ENCODE data around the gene ZNF791. TPM values are rescaled to one million over a fixed set of nuclear protein-coding genes. Genes with fewer than 3 reads are reported as not detected.
A peak's percentile ranks its signal among the peaks of the same experiment; 100 is the strongest.

Gene ZNF791
- total and polyA plus RNA-seq, 9 donors, result 7.5 to 13.6 (median 11.8) TPM

GRCh38 chr19:12647047-12647446 is 36.3 kb downstream of the ZNF791 start:
- H3K4me1 ChIP-seq (ENCODE audit: control insufficient read depth, insufficient read depth, low read length), result peaks cover 13% of the 10 kb centered on the region
- DNase-seq, result no peak
- H3K27me3 ChIP-seq (ENCODE audit: control insufficient read depth, insufficient read depth, low read length), result peaks cover 6% of the 10 kb centered on the region
- 69% methylated on average over 5 of the region's 8 CpGs for WGBS (ENCODE audit: insufficient coverage)
- no peaks in the 10 kb centered on the region for H3K36me3 ChIP-seq (ENCODE audit: control insufficient read depth, insufficient read depth, low read length)
- no peak overlapping the region for H3K27ac ChIP-seq (ENCODE audit: low read length)
- no peak overlapping the region for H3K4me3 ChIP-seq (ENCODE audit: low read length)
- H3K9me3 ChIP-seq (replicated peaks; ENCODE audit: control insufficient read depth, low read depth, low read length), result no peaks in the 10 kb centered on the region

- Histone ChIP-seq H3K4me1 (ENCODE audit: control insufficient read depth, insufficient read depth, low read length) (peaks cover 13% of the 10 kb centered on the region), H3K27me3 (ENCODE audit: control insufficient read depth, insufficient read depth, low read length) (peaks cover 6% of the 10 kb centered on the region), H3K4me3 (ENCODE audit: low read length) (no peak overlapping the region), H3K9me3 (replicated peaks; ENCODE audit: control insufficient read depth, low read depth, low read length) (no peaks in the 10 kb centered on the region), H3K36me3 (ENCODE audit: control insufficient read depth, insufficient read depth, low read length) (no peaks in the 10 kb centered on the region), H3K27ac (ENCODE audit: low read length) (no peak overlapping the region)
- 5% methylated on average over 30 of the region's 31 CpGs for WGBS (ENCODE audit: insufficient coverage)
- no peak for DNase-seq
These were observed 36.9 kb downstream of the ZNF791 start for GRCh38 chr19:12647490-12648071.

DNA sequence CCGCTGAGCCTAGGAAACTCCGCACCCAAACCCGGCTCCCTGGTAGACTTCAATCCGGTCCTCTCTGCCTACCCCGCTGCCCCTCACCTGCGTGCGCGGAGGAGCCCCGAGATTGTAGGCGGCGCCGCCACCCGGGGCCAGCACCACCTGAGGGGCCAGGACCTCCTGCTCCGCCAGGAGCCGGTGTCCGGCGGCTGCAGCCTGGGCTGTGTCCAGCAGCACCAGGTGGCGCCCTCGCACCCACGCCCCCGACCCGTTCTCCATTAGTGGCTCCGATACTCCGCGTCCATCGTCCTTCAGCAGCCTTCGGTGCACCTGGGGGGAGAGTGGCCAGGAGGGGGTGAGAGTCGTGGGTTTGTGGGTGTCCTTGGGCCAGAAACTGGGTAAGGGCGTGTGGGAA is 37.4 kb downstream of the ZNF791 start:
- Histone ChIP-seq H3K9me3 (replicated peaks; ENCODE audit: control insufficient read depth, low read depth, low read length) (no peaks in the 10 kb centered on the region), H3K27me3 (ENCODE audit: control insufficient read depth, insufficient read depth, low read length) (peaks cover 6% of the 10 kb centered on the region), H3K4me3 (ENCODE audit: low read length) (peak overlapping the region; percentile 0), H3K36me3 (ENCODE audit: control insufficient read depth, insufficient read depth, low read length) (no peaks in the 10 kb centered on the region), H3K27ac (ENCODE audit: low read length) (no peak overlapping the region), H3K4me1 (ENCODE audit: control insufficient read depth, insufficient read depth, low read length) (peaks cover 13% of the 10 kb centered on the region)
- no peak for DNase-seq
- 7% methylated on average over 29 of the region's 29 CpGs for WGBS (ENCODE audit: insufficient coverage)

GRCh38 chr19:12649941-12650340 is 39.2 kb downstream of the ZNF791 start:
- Histone ChIP-seq H3K36me3 (ENCODE audit: control insufficient read depth, insufficient read depth, low read length) (peaks cover 3% of the 10 kb centered on the region), H3K27ac (ENCODE audit: low read length) (no peak overlapping the region), H3K4me1 (ENCODE audit: control insufficient read depth, insufficient read depth, low read length) (peaks cover 13% of the 10 kb centered on the region), H3K4me3 (ENCODE audit: low read length) (no peak overlapping the region), H3K27me3 (ENCODE audit: control insufficient read depth, insufficient read depth, low read length) (peaks cover 6% of the 10 kb centered on the region), H3K9me3 (replicated peaks; ENCODE audit: control insufficient read depth, low read depth, low read length) (no peaks in the 10 kb centered on the region)
- 89% methylated on average over 7 of the region's 10 CpGs for WGBS (ENCODE audit: insufficient coverage)
- DNase-seq, result no peak

GRCh38 chr19:12652219-12652618 is 41.5 kb downstream of the ZNF791 start:
- Histone ChIP-seq H3K27ac (ENCODE audit: low read length) (no peak overlapping the region), H3K4me3 (ENCODE audit: low read length) (no peak overlapping the region), H3K36me3 (ENCODE audit: control insufficient read depth, insufficient read depth, low read length) (peaks cover 24% of the 10 kb centered on the region), H3K27me3 (ENCODE audit: control insufficient read depth, insufficient read depth, low read length) (peaks cover 6% of the 10 kb centered on the region), H3K4me1 (ENCODE audit: control insufficient read depth, insufficient read depth, low read length) (peaks cover 13% of the 10 kb centered on the region), H3K9me3 (replicated peaks; ENCODE audit: control insufficient read depth, low read depth, low read length) (no peaks in the 10 kb centered on the region)
- WGBS (ENCODE audit: insufficient coverage), result 100% methylated on average over 1 of the region's 6 CpGs
- no peak for DNase-seq

DNA sequence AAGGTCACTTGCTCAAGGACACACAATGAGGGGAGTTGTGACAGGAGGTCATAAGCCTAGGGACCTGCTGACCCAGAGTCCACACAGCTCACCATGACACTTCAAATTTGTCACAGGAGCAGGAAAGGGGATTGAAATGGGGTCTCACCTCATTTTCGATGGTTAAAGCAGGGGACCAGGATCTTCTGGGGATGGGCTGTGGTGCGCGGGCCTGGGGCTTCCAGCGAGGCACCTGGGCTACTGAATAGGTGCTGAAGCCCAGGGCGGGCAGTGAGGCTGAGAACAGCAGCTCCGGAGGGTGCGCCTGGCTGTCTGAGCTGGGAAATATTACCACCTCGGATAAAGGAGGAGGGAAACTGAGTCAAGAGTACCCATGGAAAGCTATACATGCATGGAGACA is 44.8 kb downstream of the ZNF791 start:
- Histone ChIP-seq H3K4me3 (ENCODE audit: low read length) (no peak overlapping the region), H3K9me3 (replicated peaks; ENCODE audit: control insufficient read depth, low read depth, low read length) (no peaks in the 10 kb centered on the region), H3K4me1 (ENCODE audit: control insufficient read depth, insufficient read depth, low read length) (no peaks in the 10 kb centered on the region), H3K27ac (ENCODE audit: low read length) (no peak overlapping the region), H3K36me3 (ENCODE audit: control insufficient read depth, insufficient read depth, low read length) (peaks cover 32% of the 10 kb centered on the region), H3K27me3 (ENCODE audit: control insufficient read depth, insufficient read depth, low read length) (no peaks in the 10 kb centered on the region)
- no peak for DNase-seq
- WGBS (ENCODE audit: insufficient coverage), result 93% methylated on average over 7 of the region's 8 CpGs

GRCh38 chr19:12656899-12657571 is 46.3 kb downstream of the ZNF791 start:
- no peak for DNase-seq
- no peaks in the 10 kb centered on the region for H3K4me1 ChIP-seq (ENCODE audit: control insufficient read depth, insufficient read depth, low read length)
- H3K36me3 ChIP-seq (ENCODE audit: control insufficient read depth, insufficient read depth, low read length), result peaks cover 43% of the 10 kb centered on the region
- WGBS (ENCODE audit: insufficient coverage), result 62% methylated on average over 25 of the region's 50 CpGs
- no peaks in the 10 kb centered on the region for H3K9me3 ChIP-seq (replicated peaks; ENCODE audit: control insufficient read depth, low read depth, low read length)
- H3K4me3 ChIP-seq (ENCODE audit: low read length), result no peak overlapping the region
- H3K27me3 ChIP-seq (ENCODE audit: control insufficient read depth, insufficient read depth, low read length), result no peaks in the 10 kb centered on the region
- H3K27ac ChIP-seq (ENCODE audit: low read length), result no peak overlapping the region

- no peak for DNase-seq
- Histone ChIP-seq H3K36me3 (ENCODE audit: control insufficient read depth, insufficient read depth, low read length) (peaks cover 48% of the 10 kb centered on the region), H3K9me3 (replicated peaks; ENCODE audit: control insufficient read depth, low read depth, low read length) (no peaks in the 10 kb centered on the region), H3K27ac (ENCODE audit: low read length) (no peak overlapping the region), H3K4me1 (ENCODE audit: control insufficient read depth, insufficient read depth, low read length) (no peaks in the 10 kb centered on the region), H3K27me3 (ENCODE audit: control insufficient read depth, insufficient read depth, low read length) (no peaks in the 10 kb centered on the region), H3K4me3 (ENCODE audit: low read length) (no peak overlapping the region)
- 93% methylated on average over 15 of the region's 22 CpGs for WGBS (ENCODE audit: insufficient coverage)
These were observed 47.2 kb downstream of the ZNF791 start for GRCh38 chr19:12657966-12658365.

DNA sequence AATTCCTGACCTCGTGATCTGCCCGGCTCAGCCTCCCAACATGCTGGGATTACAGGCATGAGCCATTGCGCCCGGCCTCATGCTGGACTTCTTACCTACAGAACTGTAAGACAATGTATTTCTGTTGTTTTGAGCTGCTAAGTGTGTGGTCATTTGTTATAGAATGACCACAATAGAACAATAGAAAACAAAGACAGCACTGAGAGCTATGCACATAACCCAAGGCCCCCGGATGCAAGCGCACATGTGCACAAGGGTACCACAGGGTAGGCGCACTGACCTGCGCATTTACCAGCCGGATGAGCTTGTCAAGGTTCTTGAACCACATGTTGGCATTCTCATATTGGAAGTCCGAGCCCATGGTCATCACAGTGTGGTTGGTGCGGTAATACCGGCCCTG is 50.3 kb downstream of the ZNF791 start:
- DNase-seq, result no peak
- H3K27ac ChIP-seq (ENCODE audit: low read length), result no peak overlapping the region

GRCh38 chr19:12664406-12665280 is 53.9 kb downstream of the ZNF791 start:
- Histone ChIP-seq H3K4me1 (ENCODE audit: control insufficient read depth, insufficient read depth, low read length) (peaks cover 25% of the 10 kb centered on the region), H3K27ac (ENCODE audit: low read length) (no peak overlapping the region), H3K36me3 (ENCODE audit: control insufficient read depth, insufficient read depth, low read length) (peaks cover 48% of the 10 kb centered on the region), H3K9me3 (replicated peaks; ENCODE audit: control insufficient read depth, low read depth, low read length) (no peaks in the 10 kb centered on the region), H3K27me3 (ENCODE audit: control insufficient read depth, insufficient read depth, low read length) (no peaks in the 10 kb centered on the region), H3K4me3 (ENCODE audit: low read length) (no peak overlapping the region)
- no peak for DNase-seq
- 81% methylated on average over 29 of the region's 29 CpGs for WGBS (ENCODE audit: insufficient coverage)

More for the DNA sequence above, 50.3 kb downstream of the ZNF791 start:
- H3K9me3 ChIP-seq (replicated peaks; ENCODE audit: control insufficient read depth, low read depth, low read length), result no peaks in the 10 kb centered on the region
- over 99% methylated on average over 8 of the region's 12 CpGs for WGBS (ENCODE audit: insufficient coverage)
- H3K4me3 ChIP-seq (ENCODE audit: low read length), result no peak overlapping the region
- peaks cover 58% of the 10 kb centered on the region for H3K36me3 ChIP-seq (ENCODE audit: control insufficient read depth, insufficient read depth, low read length)
- no peaks in the 10 kb centered on the region for H3K27me3 ChIP-seq (ENCODE audit: control insufficient read depth, insufficient read depth, low read length)
- H3K4me1 ChIP-seq (ENCODE audit: control insufficient read depth, insufficient read depth, low read length), result peaks cover 6% of the 10 kb centered on the region

Data from muscle of leg (tissue), 11 donors.